HG03196 (cell line): ENCODE measurements around the gene SAMD8.
"Not testable (repeated sequence)": the region's sequence is repeated elsewhere in the genome, so short reads cannot be mapped to it uniquely, and the experiment has no call there.

Experiments
- ATAC-seq: cut with Tn5 transposase; IDR thresholded peaks from one replicate; pipeline ENCODE4 v1.9.1; 2021; ENCODE audit not compliant: unreplicated experiment

Gene SAMD8

DNA sequence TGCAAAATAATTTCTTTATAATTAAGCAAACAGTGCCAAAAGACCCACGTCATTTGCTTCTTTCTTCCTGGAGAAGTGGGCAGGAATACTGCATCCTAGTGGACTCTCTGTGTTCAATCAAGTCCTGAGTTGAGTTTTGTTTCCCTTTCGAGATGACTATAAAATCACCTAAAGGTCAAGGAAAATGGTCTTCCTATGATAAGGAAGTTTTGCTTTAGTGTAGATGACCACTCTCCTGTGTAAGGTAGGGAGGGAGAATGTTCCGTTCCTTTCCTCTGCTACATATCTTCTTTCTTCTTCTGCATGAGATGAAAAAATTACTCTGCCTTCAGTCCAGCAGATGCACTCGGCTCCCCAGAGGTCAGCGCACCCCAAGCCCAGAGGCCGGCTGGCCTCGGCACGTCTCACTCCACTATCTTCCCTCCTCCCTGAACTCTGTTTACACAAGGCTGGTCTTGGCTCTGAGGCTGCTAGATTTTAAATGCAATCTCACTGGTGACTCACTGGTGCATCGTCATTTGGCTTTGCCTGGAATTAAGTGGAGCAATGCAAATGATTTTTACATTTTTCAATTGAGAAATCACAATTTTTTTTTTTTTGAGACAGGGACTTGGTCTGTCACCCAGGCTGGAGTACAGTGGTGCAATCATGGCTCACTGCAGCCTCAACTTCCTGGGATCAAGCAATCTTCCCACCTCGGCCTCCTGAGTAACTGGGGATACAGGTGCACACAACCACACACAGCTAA is 80.5 kb downstream of the SAMD8 start:
- no peak for ATAC-seq

DNA sequence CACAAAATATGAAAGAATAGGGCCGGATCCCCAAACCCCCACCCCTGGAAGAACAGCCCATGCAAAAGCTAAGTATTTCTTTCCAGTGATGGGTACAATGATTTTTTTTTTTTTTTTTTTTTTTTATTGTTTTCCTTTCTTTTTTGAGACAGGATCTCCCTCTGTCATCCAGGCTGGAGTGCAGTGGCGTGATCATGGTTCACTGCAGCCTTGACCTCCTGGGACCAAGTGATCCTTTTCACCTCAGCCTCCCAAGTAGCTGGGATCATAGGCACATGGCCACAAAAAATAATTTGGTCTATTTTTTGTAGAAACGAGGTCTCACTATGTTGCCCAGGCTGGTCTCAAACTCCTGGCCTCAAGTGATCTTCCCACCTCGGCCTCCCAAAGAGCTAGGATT is 83.2 kb downstream of the SAMD8 start:
- not testable (repeated sequence) for ATAC-seq

DNA sequence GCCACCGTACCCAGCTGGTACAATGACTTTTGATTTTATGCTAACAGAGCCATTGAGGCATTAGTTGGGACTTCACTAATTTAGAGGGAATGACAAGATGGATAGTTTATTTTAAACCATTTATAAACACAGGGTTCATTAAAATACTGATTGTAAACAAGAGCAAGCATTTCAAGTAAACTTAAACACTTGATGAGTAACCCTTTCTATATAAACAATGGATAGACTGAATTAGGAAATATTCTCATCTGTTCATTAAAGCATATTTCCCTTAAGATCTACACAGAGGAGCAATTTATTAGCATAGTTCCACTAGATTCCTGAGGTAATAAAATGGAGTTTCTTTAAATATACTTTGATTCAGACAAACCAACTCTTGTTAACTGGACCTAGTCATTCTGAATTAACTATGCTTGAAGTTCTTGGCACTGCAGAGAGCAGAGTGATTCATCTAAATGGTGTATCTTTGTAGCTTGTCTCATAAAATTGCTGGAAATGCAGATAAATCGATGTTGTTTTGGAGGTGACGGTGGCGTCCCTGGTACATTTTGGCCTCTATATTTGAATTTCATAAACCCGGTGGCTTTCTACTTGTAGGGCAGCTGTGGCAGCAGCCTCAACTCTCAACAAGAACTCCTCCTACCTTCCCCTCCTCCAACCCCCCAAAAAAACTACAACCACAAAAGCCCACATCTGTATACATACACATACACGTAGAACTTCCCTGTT is 83.7 kb downstream of the SAMD8 start:
- no peak for ATAC-seq

DNA sequence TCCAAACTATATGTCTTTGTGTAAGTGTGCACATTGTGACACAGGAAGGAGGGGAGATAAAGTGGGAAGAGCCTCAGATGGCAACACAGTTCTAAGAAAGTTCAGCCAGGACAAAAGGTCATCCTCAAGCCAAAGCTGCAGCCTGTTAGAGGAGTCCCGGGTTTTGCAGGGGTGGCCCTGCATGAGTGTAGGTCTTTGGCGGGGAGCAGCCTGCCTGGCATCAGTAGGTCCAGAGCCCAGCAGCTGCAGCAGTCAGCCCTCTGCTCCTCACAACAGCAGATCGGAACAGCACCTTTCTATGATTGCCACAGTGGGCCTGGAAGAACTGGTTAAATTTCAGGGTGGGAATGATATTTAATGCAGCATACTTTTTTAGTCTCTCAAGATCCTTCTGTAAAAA is 85.6 kb downstream of the SAMD8 start:
- no peak for ATAC-seq

DNA sequence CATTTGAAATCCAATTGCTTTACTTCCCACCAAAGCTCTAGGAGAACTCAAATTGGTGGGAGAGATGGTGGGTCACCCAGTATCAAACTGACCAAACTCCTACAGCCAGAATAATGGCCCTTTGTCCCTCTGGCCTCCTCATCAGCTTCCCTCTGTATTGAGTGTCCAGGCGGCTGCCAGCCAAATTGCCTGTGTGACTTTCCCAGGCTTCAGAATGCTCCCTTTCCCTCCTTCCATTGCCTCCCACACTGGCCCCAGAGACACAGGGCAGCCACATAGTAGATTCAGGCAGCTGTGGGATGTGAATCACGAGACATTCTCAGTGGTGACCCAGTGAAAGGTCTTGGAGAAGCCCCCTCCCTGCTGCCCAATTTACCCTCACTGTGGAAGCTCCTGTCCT is 86.5 kb downstream of the SAMD8 start:
- ATAC-seq, result no peak

DNA sequence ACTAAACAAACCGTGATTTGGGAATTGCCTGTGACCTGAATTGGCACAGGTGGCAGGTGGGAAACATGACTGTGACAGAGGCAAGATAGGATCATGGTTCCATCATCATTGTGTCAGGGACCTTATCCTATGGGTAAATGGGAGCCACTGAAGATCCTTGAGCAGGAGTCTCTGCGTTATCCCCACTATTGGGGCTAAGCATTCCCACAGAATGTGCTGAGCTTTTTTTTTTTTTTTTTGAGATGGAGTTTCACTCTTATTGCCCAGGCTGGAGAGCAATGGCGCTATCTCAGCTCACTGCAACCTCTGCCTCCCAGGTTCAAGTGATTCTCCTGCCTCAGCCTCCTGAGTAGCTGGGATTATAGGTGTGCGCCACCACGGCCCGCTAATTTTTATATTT is 88.5 kb downstream of the SAMD8 start:
- not testable (repeated sequence) for ATAC-seq

DNA sequence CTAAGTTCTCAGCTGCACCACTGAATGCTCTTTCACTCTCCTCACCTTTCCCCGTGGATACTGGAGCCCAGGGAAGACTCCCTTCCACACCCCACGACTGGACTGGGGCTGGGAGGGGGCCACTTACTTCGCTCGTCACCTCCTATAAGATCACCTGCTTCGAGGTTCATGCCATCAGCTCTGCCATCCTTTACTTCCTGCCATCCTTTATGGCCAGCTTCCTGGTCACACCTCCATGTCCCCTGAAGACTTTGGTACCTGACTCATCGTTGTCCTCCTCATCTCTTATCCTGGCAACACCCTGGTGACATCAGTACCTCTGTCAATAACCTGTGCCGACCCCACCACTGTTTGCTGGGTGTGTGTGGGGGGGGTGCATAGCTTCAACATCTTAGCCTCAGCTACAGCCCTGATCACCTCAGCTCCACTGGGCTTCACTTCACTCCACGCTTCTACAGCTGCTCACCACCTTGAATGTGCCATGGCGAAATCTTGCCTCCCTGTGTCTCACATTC is 90.4 kb downstream of the SAMD8 start:
- ATAC-seq, result no peak

DNA sequence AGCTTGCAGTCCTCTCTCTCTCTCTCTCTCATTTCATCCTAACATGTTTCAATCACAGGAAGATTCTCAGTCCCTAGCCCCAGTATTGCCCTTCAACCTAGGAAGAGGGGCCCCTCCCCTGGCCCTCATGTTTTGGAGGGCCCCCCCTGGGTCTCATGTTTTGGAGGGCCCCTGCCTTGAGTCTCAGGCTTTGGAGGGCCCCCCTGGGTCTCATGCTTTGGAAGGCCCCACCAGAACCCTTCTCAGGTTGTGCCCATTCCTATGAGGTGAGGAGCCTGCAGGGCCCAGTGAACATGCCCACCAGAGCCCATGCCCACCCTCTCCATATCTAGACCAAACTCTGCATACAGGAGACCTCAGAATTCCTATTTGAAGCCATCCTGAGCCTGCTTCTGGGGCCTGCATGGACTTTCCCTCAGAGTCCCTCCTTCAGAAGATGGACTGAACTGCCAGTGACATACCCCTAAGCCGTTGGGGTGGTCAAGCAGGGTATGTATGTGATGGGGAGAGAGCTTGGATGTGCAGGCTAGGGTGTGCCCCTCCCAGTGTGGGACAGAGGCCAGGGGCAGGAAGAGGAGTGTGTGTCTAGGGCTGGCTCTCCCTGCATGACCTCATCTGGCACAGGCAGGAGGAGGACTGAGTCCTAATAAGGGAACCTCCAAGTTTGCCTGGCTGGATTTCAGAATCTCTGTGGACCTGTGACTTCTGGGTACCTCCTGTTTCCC is 91.0 kb downstream of the SAMD8 start:
- no peak for ATAC-seq

DNA sequence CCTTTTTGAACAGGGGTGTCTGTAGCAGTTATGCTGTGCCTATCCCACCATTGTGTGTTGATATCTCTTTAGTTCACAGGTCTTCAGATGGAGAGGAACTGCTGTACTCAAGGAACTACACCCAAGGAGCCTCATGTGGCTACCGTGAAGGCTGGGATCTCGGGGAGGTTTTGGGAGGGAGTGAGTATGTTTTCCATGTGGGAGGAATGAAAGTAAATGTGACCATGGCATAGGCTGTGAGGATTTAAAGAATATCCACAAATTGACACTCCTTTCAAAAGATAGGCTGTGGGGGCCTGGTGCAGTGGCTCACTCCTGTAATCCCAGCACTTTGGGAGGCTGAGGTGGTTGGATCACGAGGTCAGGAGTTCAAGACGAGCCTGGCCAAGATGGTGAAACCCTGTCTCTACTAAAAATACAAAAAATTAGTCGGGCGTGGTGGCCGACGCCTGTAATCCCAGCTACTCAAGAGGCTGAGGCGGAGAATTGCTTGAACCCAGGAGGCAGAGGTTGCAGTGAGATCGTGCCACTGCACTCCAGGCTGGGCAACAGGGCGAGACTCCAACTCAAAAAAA is 91.7 kb downstream of the SAMD8 start:
- not testable (repeated sequence) for ATAC-seq

DNA sequence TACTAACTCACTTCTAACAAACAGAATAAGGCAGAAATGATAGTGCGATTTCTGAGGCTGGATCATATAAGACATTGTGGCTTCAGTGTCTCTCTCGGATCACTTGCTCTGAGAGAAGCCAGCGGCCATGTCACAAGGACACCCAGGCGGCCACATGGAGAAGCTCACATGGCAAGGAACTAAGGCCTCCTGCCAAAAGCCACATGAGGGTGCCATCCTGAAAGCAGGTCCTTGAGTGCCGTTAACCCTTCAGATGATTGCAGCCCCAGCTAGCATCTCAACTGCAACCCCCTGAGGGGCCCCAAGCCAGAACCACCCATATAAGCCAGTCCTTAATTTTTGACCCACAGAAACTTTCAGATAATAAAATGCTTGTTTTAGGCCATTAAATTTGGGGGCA is 92.3 kb downstream of the SAMD8 start:
- no peak for ATAC-seq

DNA sequence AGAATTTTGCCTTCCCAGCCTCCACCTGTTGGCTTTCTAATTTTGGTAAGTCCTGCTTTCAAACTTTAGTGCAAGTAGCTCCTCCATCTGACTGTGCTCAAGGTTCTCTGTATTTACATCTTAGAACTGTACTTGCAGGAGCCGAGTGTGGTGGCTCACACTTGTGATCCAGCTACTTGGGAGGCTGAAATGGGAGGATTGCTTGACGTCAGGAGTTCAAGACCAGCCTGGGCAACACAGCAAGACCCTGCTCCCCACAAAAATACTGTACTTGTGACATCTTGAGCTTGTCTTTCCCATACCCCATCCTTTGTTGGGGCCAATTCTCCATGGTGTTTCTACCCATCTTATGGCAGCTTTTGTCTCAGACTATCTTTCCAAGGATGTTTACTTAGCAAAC is 94.5 kb downstream of the SAMD8 start:
- ATAC-seq, result no peak

DNA sequence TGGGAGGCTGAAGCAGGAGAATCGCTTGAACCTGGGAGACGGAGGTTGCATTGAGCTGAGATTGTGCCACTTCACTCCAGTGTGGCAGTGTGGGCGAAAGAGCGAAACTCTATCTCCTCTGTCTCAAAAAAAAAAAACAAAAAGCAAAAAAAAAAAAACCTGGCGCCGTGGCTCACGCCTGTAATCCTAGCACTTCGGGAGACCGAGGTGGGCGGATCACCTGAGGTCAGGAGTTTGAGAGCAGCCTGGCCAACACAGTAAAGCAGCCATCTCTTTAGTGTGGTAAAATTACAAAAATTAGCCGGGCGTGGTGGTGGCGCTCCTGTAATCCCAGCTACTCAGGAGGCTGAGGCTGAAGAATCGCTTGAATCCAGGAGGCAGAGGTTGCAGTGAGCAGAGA is 95.2 kb downstream of the SAMD8 start:
- not testable (repeated sequence) for ATAC-seq

DNA sequence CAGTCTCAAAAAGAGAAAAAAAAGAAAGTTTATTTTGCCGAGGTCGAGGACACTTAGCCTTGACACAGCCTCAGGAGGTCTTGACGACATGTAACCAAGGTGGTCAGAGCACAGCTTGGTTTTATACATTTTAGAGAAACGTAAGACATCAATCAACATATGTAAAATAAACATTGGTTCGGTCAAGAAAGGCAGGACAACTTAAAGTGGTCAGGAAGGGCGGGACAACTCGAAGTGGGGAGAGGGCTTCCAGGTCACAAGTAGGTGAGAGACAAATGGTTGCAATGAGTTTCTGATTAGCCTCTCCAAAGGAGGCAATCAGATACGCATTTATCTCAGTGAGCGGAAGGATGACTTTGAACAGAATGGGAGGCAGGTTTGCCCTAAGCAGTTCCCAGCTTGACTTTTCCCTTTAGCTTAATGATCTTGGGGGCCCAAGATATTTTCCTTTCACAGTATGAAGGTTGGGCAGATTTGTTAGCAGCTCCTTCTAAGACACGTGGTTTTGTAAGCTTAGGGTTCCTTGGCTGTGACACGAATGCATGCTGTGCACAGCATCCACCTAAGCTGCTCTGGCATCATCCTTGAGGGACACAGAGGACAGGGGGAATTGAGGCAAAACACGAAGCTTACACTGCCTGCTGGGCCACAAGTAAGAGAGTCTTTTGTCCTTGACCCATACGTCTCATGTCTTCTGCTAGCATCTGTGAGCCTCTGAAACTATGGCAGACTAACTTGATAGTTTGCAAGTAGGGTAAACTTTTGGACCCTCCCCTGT is 95.8 kb downstream of the SAMD8 start:
- no peak for ATAC-seq

DNA sequence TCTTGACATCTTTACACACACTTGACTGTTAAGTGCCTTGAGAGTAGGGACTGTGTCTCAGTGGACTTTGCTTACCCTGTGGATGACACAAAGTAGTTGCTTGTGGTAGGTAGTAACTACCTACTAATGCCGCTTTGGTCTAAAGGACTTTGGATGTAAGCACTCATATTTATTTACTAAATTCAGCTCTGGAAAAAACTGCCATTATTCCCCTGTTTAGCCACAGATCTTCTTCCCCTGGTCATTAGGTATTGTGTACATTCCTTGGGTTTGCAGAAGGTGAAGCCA is 96.3 kb downstream of the SAMD8 start:
- ATAC-seq, result no peak

DNA sequence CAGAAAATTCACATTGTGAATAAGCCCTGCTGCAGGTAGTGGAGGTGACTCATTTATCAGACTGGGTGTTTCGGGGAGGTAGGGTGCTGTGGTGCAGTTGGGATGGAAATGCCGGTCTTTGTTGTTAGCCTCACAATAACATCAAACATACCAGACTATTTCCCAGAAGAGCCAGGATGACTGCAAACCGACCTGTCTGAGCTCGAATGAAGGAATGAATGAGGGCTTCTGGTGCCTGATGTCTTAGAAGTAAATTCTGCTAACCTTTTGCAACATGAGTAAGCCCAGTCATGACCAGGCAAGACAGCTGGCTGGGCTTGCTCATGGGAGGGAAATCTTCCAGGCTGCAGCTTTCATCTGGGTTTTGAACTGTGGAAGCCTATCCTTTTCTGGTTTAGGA is 96.7 kb downstream of the SAMD8 start:
- ATAC-seq, result no peak

DNA sequence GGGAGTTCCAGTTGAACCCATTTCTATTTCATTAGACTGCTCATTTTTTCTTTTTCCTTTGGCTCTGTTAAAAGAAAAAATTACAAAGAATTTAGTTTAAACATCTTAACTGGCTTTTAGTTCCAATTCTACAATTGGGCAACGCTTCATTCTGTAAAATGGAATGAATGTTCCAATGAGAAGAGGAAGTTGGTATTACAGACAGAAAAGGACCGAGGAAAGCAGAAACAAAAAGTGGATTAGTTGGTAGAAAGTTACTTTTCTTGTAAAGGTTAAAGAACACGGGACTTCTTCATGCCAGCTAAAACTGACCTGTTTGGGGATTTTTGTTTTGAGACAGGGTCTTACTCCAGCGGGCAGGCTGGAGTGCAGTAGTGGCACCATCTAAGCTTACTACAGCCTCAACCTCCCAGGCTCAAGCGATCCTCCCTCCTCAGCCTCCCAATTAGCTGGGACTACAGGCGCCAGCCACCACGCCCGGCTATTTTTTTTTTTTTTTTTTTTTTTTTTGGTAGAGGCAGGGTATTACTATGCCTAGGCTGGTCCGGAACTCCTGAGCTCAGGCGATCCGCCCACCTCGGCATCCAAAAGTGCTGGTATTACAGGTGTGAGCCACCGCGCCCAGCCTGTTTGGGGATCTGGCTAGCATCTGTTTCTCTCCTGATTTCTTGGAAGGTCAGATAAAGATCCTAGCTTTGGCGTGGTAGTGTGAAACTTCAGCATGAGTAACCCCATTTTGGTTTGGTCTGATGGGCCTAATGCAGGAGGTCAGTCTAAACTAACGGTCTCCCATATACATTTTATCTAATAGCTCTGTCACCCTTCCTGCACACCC is 97.8 kb downstream of the SAMD8 start:
- no peak for ATAC-seq

DNA sequence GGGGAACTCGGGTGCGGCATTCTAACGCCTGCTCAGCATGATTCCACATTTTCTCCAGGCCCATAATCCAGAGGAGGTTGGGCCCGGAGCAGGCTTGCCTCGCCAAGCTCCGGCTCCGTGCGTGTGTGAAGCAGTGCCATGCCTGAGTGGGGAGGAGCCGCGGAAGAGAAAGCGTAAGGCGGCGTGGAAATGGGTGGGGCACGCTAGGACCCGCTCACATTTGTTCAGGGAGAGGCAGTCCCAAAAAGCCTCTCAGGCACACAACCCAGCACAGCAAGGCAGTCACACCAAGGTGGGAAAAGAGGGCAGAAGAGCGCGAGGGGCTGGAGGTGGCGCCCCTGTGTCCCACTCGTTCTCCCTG is 98.4 kb downstream of the SAMD8 start:
- peak; percentile 51 for ATAC-seq

DNA sequence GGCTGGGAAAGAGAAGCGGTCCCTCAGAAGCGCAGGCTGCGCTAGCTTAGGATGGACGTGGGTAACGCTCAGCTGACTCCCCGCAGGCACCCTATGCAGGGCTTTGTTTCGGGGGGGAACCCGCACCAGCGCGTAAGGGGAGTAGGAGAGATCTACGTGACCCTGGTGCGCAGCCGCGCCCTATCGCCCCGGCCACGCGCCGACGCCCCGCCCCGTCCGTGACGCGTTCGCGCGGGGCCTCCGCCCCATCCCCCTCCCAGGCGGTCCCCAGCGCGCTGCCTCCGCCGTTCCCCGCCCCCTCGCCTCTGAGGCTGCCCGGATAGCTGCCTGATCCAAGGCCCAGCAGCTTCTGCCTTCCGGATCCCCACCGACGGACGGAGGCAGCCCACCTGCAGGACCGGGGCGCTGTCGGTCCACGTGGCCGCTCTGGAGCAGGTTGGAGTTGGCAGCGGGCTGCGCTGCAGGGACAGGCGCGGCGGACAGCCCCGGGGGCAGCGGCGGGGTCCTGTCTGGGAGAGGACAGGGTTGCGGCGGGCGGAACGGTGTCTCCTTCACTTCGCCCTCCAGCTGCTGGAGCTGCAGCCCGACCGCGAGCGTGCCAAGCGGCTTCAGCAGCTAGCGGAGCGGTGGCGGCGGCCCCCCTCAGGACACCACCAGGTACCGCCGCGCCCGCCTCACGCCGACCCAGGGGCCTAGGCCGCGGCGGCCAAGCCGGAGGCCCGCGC is 99.0 kb downstream of the SAMD8 start, which contains the start of gene VDAC2:
Gene VDAC2, plus strand, starts transcription at position 515 of the 725 bp plus-strand sequence. CDS start 363 bp downstream, outside the sequence.
- ATAC-seq, result peak; percentile 86

DNA sequence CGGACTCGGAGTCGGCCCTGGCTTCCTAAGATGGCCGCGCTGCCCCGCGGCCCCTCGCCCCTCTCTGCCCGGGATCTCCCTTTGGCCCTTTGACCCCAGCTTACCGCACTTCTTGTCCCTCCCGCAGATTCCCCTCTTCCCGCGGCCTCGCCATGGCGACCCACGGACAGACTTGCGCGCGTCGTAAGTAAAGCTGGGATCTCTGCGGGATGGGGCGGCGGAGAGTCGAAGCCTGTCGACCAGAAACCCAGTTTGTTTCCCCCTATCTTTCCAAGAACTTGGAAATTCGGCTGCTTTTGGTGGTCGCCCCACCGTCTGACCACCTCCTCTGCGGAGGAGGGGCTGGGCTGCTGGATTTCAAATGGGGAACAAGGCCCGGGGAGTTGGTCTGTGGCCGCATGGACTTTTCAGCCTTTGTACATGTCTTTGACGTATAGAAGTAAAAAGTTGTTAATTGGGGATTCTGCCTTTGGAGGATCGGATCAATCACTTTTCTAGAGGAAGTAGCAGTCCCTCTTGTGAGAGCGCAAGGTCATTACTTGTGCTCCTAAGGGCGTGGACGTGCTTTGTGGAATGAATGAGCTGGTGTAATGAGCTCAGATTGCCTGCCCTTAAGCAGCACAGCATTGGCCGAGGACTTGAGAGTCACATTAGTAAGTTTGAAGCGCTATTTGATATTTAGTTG is 99.7 kb downstream of the SAMD8 start:
- no peak for ATAC-seq
